C4-2B (cell line): ENCODE measurements around the gene PER3.

Experiments used
- H3K27ac ChIP-seq: fragments of 450-650 bp; 2 replicates; pipeline ENCODE4 v1.5.1; 2017
- CTCF ChIP-seq: fragments of 450-650 bp; conservative IDR thresholded peaks from 2 replicates; pipeline ENCODE4 v1.5.1; 2017; ENCODE audit warnings: mild to moderate bottlenecking
- ZFX ChIP-seq: fragments of 450-650 bp; IDR thresholded peaks from 2 replicates; pipeline ENCODE4 v1.6.1; 2017

PER3 gene

GRCh38 chr1:7888248-7889081 is 104.4 kb downstream of the PER3 start:
- no peak for TF ChIP-seq CTCF
- no peak for TF ChIP-seq ZFX

DNA sequence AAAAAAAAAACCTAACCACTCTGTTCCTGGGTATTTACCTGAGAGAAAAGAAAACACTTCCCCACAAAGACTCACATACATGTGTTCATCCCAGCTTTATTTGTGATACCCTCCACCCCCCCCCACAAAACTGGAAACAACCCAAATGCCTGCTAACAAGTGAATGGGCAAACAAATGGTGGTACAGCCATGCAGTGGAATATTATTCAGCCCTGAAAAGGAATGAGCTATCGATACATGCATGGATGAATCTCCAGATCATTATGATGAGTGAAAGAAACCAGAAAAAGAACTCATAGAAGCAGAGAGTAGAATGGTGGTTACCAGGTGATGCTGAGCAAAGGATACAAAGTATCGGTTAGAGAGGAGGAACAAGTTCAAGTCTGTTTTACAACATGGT is 106.8 kb downstream of the PER3 start:
- no peak for TF ChIP-seq ZFX
- TF ChIP-seq CTCF = no peak
- H3K27ac ChIP-seq = no peak overlapping the region

More at GRCh38 chr1:7888248-7889081, 104.4 kb downstream of the PER3 start:
- no peak overlapping the region for H3K27ac ChIP-seq

- TF ChIP-seq ZFX (no peak), CTCF (no peak)
Observed at GRCh38 chr1:7891804-7892203, 107.7 kb downstream of the PER3 start.

GRCh38 chr1:7893529-7894180 is 109.6 kb downstream of the PER3 start:
- no peak overlapping the region for H3K27ac ChIP-seq
- TF ChIP-seq CTCF (no peak), ZFX (no peak)

More at GRCh38 chr1:7891804-7892203, 107.7 kb downstream of the PER3 start:
- no peak overlapping the region for H3K27ac ChIP-seq
